ENCODE results near the gene CTIF. TPM values are rescaled to one million over a fixed set of nuclear protein-coding genes. Genes with fewer than 3 reads are reported as not detected.

CTIF gene
- total and polyA plus RNA-seq, 10 donors, result 5.2 to 39.2 (median 18.5) TPM

DNA sequence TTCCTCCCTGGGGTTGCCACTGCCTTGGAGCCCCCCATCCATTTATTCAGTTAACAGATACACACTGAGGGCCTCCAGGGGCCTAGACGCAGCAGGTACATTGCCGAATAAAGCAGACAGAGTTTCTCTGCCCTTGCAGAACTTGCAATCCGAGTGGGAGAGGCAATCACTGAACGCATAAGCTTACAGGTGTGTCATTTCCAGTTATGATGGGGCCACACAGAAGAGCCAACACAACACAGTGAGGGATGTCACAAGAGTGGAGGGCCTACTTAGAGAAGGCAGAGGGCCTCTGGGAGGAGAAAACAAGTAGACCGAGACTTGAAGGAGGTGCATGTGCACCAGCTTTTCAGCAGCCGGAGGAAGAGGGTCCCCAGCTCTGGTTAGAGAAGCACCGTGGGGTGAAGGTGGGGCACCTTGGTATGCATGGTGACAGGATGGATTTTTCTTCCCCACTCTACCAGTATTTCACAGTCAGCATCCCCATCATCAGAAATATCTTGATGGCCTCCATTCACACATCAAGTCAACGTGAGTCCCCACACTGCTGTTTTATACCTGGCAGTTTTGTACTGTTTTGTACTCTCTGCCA lies 261.0 kb downstream of the CTIF start:
- peak; percentile 48 for DNase-seq
- TF ChIP-seq, protein P1, sequence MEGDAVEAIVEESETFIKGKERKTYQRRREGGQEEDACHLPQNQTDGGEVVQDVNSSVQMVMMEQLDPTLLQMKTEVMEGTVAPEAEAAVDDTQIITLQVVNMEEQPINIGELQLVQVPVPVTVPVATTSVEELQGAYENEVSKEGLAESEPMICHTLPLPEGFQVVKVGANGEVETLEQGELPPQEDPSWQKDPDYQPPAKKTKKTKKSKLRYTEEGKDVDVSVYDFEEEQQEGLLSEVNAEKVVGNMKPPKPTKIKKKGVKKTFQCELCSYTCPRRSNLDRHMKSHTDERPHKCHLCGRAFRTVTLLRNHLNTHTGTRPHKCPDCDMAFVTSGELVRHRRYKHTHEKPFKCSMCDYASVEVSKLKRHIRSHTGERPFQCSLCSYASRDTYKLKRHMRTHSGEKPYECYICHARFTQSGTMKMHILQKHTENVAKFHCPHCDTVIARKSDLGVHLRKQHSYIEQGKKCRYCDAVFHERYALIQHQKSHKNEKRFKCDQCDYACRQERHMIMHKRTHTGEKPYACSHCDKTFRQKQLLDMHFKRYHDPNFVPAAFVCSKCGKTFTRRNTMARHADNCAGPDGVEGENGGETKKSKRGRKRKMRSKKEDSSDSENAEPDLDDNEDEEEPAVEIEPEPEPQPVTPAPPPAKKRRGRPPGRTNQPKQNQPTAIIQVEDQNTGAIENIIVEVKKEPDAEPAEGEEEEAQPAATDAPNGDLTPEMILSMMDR (IDR thresholded peaks at IDR 0.05 in 8 of 11, conservative IDR thresholded peaks at IDR 0.05 in 3 of 11), result no peak
- TF ChIP-seq POLR2AphosphoS5 (IDR thresholded peaks at IDR 0.05) (no peak), POLR2A (IDR thresholded peaks at IDR 0.05) (no peak)
- WGBS, 5 donors, result 86 to 92% (median 90%) methylated on average over 8 of the region's 8 CpGs
- H3K27me3 ChIP-seq (replicated peaks in 1 of 7), result no peaks in the 10 kb centered on the region
- intact Hi-C loops (cut with DNase I; ENCODE audit: low total_unique reads), result no loop called here
- peaks cover 0 to 31% (median 16%) of the 10 kb centered on the region in 6 donors for H3K4me1 ChIP-seq
- no peaks in the 10 kb centered on the region for H3K9me3 ChIP-seq
- H3K27ac ChIP-seq, result no peak overlapping the region
- H3K4me3 ChIP-seq, result no peak overlapping the region
- no peaks in the 10 kb centered on the region for H3K36me3 ChIP-seq

DNA sequence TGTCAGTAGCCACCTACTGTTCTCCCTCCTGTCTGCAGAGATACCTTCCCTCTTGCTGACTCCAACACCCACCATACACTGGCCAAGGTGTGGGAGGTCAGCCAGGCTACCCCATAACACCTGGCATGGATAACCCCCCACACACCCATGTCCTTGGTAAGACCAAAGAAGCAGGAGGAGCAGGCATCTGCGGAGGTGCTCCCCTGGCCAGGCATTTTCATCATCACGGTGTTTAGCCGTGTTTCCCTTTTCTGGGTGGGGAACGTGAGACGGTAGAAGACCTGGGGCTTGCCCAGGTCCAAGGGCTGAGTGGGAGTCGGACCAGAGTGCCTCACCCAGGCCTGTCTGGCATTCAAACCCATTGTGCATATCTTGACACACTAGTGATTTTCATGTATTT lies 261.6 kb downstream of the CTIF start:
- intact Hi-C loops (cut with DNase I; ENCODE audit: low total_unique reads), result no loop called here
- Histone ChIP-seq H3K4me3 (no peak overlapping the region), H3K9me3 (no peaks in the 10 kb centered on the region), H3K27me3 (replicated peaks in 1 of 7) (no peaks in the 10 kb centered on the region), H3K36me3 (no peaks in the 10 kb centered on the region), H3K27ac (peak overlapping the region in 5 of 8 donors; percentile 26 to 55 (median 39)), H3K4me1 (peaks cover 0 to 31% (median 16%) of the 10 kb centered on the region in 6 donors)
- WGBS, 5 donors, result 81 to 89% (median 84%) methylated on average over 5 to 6 of the region's 6 CpGs
- DNase-seq, result peak; percentile 56
- TF ChIP-seq POLR2AphosphoS5 (IDR thresholded peaks at IDR 0.05), result no peak
- TF ChIP-seq, protein P1 (IDR thresholded peaks at IDR 0.05 in 8 of 11, conservative IDR thresholded peaks at IDR 0.05 in 3 of 11), result no peak
- no peak for TF ChIP-seq POLR2A (IDR thresholded peaks at IDR 0.05)

DNA sequence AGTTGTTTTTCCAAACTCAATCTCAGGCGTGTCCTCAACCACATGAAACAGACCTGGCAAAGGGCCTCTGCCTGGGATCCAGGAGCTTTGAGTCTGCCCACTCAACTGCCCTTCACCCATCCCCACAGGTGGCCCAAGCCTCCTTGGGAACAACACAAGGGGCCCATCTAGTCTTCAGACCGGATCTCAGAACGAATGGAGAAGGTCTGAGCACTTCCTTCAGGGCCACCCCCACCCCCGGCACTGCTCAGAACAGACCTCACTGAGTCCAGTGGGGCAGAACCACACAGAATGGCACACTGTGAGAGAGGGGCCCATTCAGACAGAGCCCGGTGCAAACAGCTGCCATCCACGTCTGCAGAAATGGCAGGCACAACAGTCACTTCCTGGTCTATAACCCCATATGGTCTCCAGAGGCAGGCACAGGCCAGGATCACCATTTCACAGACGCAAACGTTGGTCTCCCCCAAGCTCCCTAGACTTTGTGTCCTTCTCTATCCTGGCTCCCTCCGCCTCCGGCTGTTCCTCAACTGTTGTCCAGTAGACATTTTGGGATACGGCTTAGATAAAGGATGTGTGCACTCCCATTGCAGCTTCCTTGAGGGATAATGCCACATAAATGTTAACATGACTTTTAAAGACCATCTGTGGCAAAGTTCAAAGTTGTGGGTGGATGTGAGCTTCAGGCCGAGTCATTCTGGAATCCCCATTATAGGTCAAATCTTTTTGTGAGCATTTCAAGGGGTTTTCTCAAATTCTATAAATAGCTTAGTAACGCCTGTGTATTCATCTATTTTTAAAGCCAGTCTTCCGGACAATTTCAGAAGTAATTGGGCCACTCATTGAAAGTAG lies 262.3 kb downstream of the CTIF start:
- 68 to 79% (median 72%) methylated on average over 14 of the region's 14 CpGs for WGBS, 5 donors
- Histone ChIP-seq H3K9me3 (no peaks in the 10 kb centered on the region), H3K4me3 (no peak overlapping the region), H3K27me3 (replicated peaks in 1 of 7) (no peaks in the 10 kb centered on the region), H3K27ac (peak overlapping the region in 6 of 8 donors; percentile 26 to 55 (median 39)), H3K4me1 (peaks cover 0 to 31% (median 16%) of the 10 kb centered on the region in 6 donors), H3K36me3 (no peaks in the 10 kb centered on the region)
- intact Hi-C loops (cut with DNase I; ENCODE audit: low total_unique reads), result no loop called here
- DNase-seq, result peak; percentile 71
- TF ChIP-seq POLR2A (IDR thresholded peaks at IDR 0.05) (no peak), POLR2AphosphoS5 (IDR thresholded peaks at IDR 0.05) (no peak)
- TF ChIP-seq, protein P1 (IDR thresholded peaks at IDR 0.05 in 8 of 11, conservative IDR thresholded peaks at IDR 0.05 in 3 of 11), result no peak
